Esophagus muscularis mucosa (tissue), 4 donors: ENCODE measurements around the gene FEM1A. TPM values are rescaled to one million over a fixed set of nuclear protein-coding genes. Genes with fewer than 3 reads are reported as not detected.

Experiments used
- DNase-seq: peaks from one replicate; pipeline ENCODE4 v3.0.0-alpha.2; 2017; ENCODE audit errors: extremely low spot score
- H3K27ac ChIP-seq, 4 donors: fragments of 200-600 bp; sonication (generic); replicated peaks in 1 of 4; 1 replicate in 3 of 4; 2 replicates in 1 of 4; pipeline ENCODE4 v1.5.1; 2016 to 2019; ENCODE audit warnings: mild to moderate bottlenecking in 1 of 4
- H3K27me3 ChIP-seq, 4 donors: fragments of 200-600 bp; sonication (generic); one replicate each; pipeline versions ENCODE4 v1.5.1 to v1.6.0; 2016 to 2019
- H3K36me3 ChIP-seq, 4 donors: fragments of 200-600 bp; sonication (generic); one replicate each; pipeline ENCODE4 v1.5.1; 2016 to 2019
- H3K4me1 ChIP-seq, 4 donors: fragments of 200-600 bp; sonication (generic); one replicate each; pipeline ENCODE4 v1.5.1; 2016 to 2019
- H3K4me3 ChIP-seq, 4 donors: fragments of 200-600 bp; sonication (generic); 1 replicate in 2 of 4; 2 replicates in 2 of 4; pipeline ENCODE4 v1.5.1; 2016 to 2019; ENCODE audit warnings: mild to moderate bottlenecking in 4 of 4, moderate library complexity in 1 of 4
- H3K9me3 ChIP-seq, 4 donors: fragments of 200-600 bp; sonication (generic); 1 replicate in 3 of 4; 2 replicates in 1 of 4; pipeline ENCODE4 v1.5.1; 2016 to 2019
- EP300 ChIP-seq: sonication (generic); formaldehyde crosslinking; IDR thresholded peaks from one replicate; pipeline ENCODE4 v1.6.1; 2017; ENCODE audit warnings: antibody characterized with exemption
- POLR2A ChIP-seq: fragments of 450-650 bp; IDR thresholded peaks from one replicate; pipeline ENCODE4 v1.6.1; 2017; ENCODE audit warnings: antibody characterized with exemption, moderate library complexity, mild to moderate bottlenecking, low read depth
- POLR2AphosphoS5 ChIP-seq, 2 donors: sonication (generic); formaldehyde crosslinking; IDR thresholded peaks; one replicate each; pipeline ENCODE4 v1.6.1; 2017; ENCODE audit warnings: antibody characterized with exemption in 2 of 2
- WGBS: methylation state at CpG from one replicate; pipeline ENCODE4 v1.1.5; 2018; 5-methylcytosine and 5-hydroxymethylcytosine counted together
- intact Hi-C: fragments of 100-400 bp; cut with DNase I; formaldehyde crosslinking; loops from one replicate; pipeline ENCODE4 v1.15.1; 2023
- total RNA-seq, 4 donors: library from RNA; depleted of rRNA; stranded (reverse); fragments of >200 nt; gene quantifications; one replicate each; pipeline versions ENCODE4 v1.1.0 to v1.2.1, GENCODE V29; 2016
- TF ChIP-seq, protein P1 (sequence below), 3 experiments: fragments of 200-600 bp in 2 of 3; fragments of 450-650 bp in 1 of 3; sonication (generic) in 2 of 3; IDR thresholded peaks; one replicate each; pipeline ENCODE4 v1.5.1; 2017 to 2019; ENCODE audit warnings: antibody characterized with exemption in 3 of 3, mild to moderate bottlenecking in 2 of 3, moderate library complexity in 1 of 3

Gene FEM1A
- total RNA-seq, 4 donors from 2014 or later: 16.2 to 22.8 (median 19.9) TPM

DNA sequence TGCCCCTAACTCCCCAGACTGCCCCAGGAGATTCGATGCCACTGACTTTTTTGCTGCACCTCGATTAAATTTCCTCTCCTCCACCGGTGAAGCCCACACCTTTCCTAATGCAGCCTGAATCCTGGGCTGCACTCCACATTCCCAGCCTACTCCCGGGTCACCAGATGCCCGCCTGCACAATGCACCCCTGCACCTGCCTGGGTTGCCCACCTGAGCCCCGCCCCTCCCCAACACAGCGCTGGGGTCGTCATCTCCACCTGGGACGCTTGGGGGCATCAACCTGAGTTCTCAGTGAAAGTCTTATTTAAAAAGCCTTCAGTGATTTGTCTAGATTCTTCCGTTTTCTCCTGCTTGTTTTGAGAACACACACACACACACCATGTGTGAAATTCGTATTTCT lies 43.3 kb upstream of the FEM1A start:
- intact Hi-C loops: no loop called here
- H3K4me3 ChIP-seq: no peak overlapping the region
- WGBS: 51% methylated on average over 11 of the region's 11 CpGs
- no peak overlapping the region for H3K27ac ChIP-seq
- TF ChIP-seq, protein P1, sequence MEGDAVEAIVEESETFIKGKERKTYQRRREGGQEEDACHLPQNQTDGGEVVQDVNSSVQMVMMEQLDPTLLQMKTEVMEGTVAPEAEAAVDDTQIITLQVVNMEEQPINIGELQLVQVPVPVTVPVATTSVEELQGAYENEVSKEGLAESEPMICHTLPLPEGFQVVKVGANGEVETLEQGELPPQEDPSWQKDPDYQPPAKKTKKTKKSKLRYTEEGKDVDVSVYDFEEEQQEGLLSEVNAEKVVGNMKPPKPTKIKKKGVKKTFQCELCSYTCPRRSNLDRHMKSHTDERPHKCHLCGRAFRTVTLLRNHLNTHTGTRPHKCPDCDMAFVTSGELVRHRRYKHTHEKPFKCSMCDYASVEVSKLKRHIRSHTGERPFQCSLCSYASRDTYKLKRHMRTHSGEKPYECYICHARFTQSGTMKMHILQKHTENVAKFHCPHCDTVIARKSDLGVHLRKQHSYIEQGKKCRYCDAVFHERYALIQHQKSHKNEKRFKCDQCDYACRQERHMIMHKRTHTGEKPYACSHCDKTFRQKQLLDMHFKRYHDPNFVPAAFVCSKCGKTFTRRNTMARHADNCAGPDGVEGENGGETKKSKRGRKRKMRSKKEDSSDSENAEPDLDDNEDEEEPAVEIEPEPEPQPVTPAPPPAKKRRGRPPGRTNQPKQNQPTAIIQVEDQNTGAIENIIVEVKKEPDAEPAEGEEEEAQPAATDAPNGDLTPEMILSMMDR (IDR thresholded peaks at IDR 0.05): no peak
- TF ChIP-seq EP300 (no peak), POLR2A (no peak), POLR2AphosphoS5 (IDR thresholded peaks at IDR 0.05) (no peak)
- H3K4me1 ChIP-seq: peaks cover 11 to 19% (median 18%) of the 10 kb centered on the region in 4 donors
- no peaks in the 10 kb centered on the region for H3K36me3 ChIP-seq
- peaks cover 0 to 21% (median 0%) of the 10 kb centered on the region in 4 donors for H3K27me3 ChIP-seq
- H3K9me3 ChIP-seq: no peaks in the 10 kb centered on the region
- DNase-seq: no peak

DNA sequence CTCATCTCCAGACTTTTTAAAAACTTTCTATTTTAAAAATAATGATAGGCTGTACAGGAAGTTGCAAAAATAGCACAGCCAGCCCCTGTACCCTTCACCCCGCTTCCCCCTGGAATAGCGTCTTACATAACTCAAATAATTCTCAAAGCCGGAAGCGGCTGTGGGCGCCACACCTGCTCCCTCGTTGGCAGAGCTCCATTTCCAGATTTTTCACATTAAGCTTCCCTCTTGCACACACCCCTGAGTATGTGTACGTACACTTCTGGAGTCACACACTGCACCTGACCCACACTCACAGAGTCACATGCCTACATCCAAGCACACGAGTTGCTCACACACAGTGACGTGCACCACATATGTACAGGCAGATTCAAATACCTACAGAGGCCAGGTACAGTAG lies 42.9 kb upstream of the FEM1A start:
- intact Hi-C loops: no loop called here
- Histone ChIP-seq H3K27ac (no peak overlapping the region), H3K36me3 (no peaks in the 10 kb centered on the region), H3K27me3 (peaks cover 0 to 21% (median 0%) of the 10 kb centered on the region in 4 donors), H3K4me3 (no peak overlapping the region), H3K4me1 (peaks cover 11 to 19% (median 17%) of the 10 kb centered on the region in 4 donors), H3K9me3 (no peaks in the 10 kb centered on the region)
- 67% methylated on average over 9 of the region's 9 CpGs for WGBS
- no peak for DNase-seq
- TF ChIP-seq POLR2A (no peak), POLR2AphosphoS5 (IDR thresholded peaks at IDR 0.05) (no peak), EP300 (no peak)
- TF ChIP-seq, protein P1 (IDR thresholded peaks at IDR 0.05): no peak

DNA sequence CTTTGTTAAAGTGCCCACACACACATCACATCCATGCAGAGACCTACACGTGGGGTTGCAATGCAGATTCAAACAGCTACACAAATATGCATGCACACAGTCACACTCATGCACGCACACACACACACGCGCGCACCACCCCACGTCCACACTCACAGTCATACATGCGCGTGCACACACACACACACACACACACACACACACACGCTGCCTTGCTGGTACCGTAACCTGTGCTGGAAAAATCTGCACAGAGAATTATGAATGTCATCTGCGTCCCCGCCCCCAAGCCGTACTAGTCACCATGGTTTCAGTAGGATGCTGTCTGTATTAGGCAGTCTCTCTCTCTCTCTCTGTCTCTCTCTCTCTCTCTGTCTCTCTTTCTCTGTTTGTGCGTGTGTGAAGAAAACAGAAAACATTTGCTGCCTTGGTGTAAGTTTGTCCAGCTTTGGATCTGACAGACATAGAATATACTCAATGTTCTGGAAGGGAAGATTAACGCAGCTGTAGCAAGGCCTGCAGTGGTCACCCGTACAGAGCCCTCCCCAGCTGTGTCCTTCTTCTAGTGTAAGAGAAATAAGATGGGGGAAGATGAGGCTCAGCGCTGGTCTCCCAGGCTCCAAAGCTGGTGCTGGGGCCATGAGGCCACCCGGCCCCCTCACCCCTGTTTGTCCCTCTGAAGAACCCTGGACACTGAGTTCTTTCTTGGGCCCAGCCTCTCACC lies 41.5 kb upstream of the FEM1A start:
- DNase-seq: no peak
- H3K4me3 ChIP-seq: no peak overlapping the region
- TF ChIP-seq POLR2AphosphoS5 (IDR thresholded peaks at IDR 0.05) (no peak), POLR2A (no peak), EP300 (no peak)
- TF ChIP-seq, protein P1 (IDR thresholded peaks at IDR 0.05): no peak
- H3K4me1 ChIP-seq: peaks cover 3 to 7% (median 5%) of the 10 kb centered on the region in 4 donors
- intact Hi-C loops: no loop called here
- H3K9me3 ChIP-seq: no peaks in the 10 kb centered on the region
- no peak overlapping the region for H3K27ac ChIP-seq
- H3K27me3 ChIP-seq: peaks cover 0 to 21% (median 0%) of the 10 kb centered on the region in 4 donors
- WGBS: 77% methylated on average over 18 of the region's 18 CpGs
- no peaks in the 10 kb centered on the region for H3K36me3 ChIP-seq

DNA sequence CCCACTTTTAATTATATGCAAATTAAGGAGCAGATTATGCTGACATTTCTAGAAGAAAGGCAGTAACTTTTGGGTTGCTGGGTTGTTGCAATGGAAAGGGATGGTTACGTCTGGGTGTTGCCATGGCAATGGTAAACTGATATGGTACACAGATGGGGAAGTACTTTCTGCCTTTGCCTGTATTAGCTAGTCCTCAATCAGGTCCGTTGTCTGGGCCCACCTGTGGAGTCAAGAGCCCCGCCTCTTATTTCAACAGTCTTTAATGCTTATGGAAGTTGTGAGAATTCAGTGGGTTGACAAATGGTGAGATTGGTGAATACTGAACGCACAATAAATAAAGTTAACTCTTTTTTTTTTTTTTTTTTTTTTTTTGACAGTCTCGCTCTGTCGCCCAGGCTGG lies 37.3 kb upstream of the FEM1A start:
- no peak overlapping the region for H3K27ac ChIP-seq
- no peak for DNase-seq
- no peaks in the 10 kb centered on the region for H3K9me3 ChIP-seq
- H3K4me1 ChIP-seq: peaks cover 0 to 2% (median 1%) of the 10 kb centered on the region in 4 donors
- 69% methylated on average over 6 of the region's 6 CpGs for whole genome bisulfite sequencing
- H3K36me3 ChIP-seq: no peaks in the 10 kb centered on the region
- no peak for TF ChIP-seq POLR2A
- intact Hi-C loops: no loop called here
- H3K4me3 ChIP-seq: no peak overlapping the region
- H3K27me3 ChIP-seq: peaks cover 0 to 7% (median 0%) of the 10 kb centered on the region in 4 donors

DNA sequence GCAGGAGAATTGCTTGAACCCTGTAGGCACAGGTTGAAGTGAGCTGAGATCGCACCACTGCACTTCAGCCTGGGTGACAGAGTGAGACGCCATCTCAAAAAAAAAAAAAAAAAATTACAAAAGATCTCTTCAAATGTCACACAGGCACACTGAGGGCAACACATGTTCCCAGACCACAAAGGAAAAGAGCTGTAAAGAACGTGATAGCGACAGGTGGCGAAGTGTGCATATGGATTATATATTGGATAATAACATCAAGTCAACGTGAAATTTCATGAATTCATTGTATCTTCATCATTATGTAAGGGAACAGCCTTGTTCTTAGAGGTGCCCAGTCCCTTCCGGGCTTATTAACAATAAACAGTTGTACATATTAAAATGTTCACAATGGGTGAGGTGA lies 36.1 kb upstream of the FEM1A start:
- intact Hi-C loops: no loop called here
- no peak for DNase-seq
- no peak overlapping the region for H3K27ac ChIP-seq
- TF ChIP-seq EP300 (no peak), POLR2AphosphoS5 (IDR thresholded peaks at IDR 0.05) (no peak), POLR2A (no peak)
- TF ChIP-seq, protein P1 (IDR thresholded peaks at IDR 0.05): no peak
- peaks cover 10 to 14% (median 13%) of the 10 kb centered on the region in 4 donors for H3K4me1 ChIP-seq
- H3K27me3 ChIP-seq: no peaks in the 10 kb centered on the region
- no peaks in the 10 kb centered on the region for H3K36me3 ChIP-seq
- H3K9me3 ChIP-seq: no peaks in the 10 kb centered on the region
- H3K4me3 ChIP-seq: no peak overlapping the region
- WGBS: 86% methylated on average over 7 of the region's 7 CpGs
